AG04449 (cell line): ENCODE results near the gene IQSEC1.

Experiments used
- CTCF ChIA-PET: fragments of 350-600 bp; formaldehyde crosslinking; extraction: SDS; loops from one replicate; lab custom pipeline; 2021; ENCODE audit warnings: antibody characterized with exemption; lab: Yijun Ruan, JAX
- POLR2A ChIA-PET: fragments of 400-600, 350-600 bp; formaldehyde crosslinking; extraction: SDS; loops from one replicate; lab custom pipeline; 2020; ENCODE audit warnings: antibody characterized with exemption, inconsistent platforms; lab: Yijun Ruan, JAX
- DNase-seq: peaks from one replicate; pipeline ENCODE4 v3.0.0-alpha.2; 2010; ENCODE audit warnings: low read depth, low spot score
- H3K4me3 ChIP-seq: 2 replicates; pipeline ENCODE4 v1.5.1; 2011; ENCODE audit warnings: low read depth, mild to moderate bottlenecking, control low read depth, low read length
- CTCF ChIP-seq: IDR thresholded peaks from one replicate; pipeline ENCODE4 v1.5.1; 2011; ENCODE audit warnings: mild to moderate bottlenecking, moderate library complexity, low read length, control low read depth, inconsistent platforms; ENCODE audit not compliant: insufficient read depth; ENCODE audit errors: missing control alignments

IQSEC1 gene

GRCh38 chr3:12990306-12990705 is 82.9 kb downstream of the IQSEC1 start:
- ChIA-PET POLR2A (interaction anchor here (0.6 kb wide), 1 partner anchor 94 kb away, joined by 3 read pairs; no protein-coding TSS in a partner anchor), CTCF (interaction anchor here (0.9 to 3.5 kb wide), 10 partner anchors 9 to 123 kb away, joined by 3 to 28 read pairs (median 4); no protein-coding TSS in a partner anchor)
- no peak for DNase-seq
- TF ChIP-seq CTCF: no peak
- H3K4me3 ChIP-seq: no peak overlapping the region

GRCh38 chr3:12988728-12989454 is 84.3 kb downstream of the IQSEC1 start:
- CTCF ChIA-PET: interaction anchor here (0.7 to 3.5 kb wide), 11 partner anchors 9 to 133 kb away, joined by 3 to 28 read pairs (median 4); no protein-coding TSS in a partner anchor
- DNase-seq: no peak
- H3K4me3 ChIP-seq: no peak overlapping the region
- POLR2A ChIA-PET: interaction anchor here (0.6 to 1.1 kb wide), 2 partner anchors 15 to 85 kb away, joined by 3 read pairs; no protein-coding TSS in a partner anchor
- no peak for TF ChIP-seq CTCF

- POLR2A ChIA-PET: no interaction called here
- H3K4me3 ChIP-seq: no peak overlapping the region
- DNase-seq: no peak
- TF ChIP-seq CTCF: no peak
- CTCF ChIA-PET: interaction anchor here (1.1 to 3.5 kb wide), 3 partner anchors 8 to 96 kb away, joined by 3 to 28 read pairs (median 6); no protein-coding TSS in a partner anchor
These were observed 85.6 kb downstream of the IQSEC1 start for GRCh38 chr3:12987602-12988001.

GRCh38 chr3:12986986-12987385 is 86.2 kb downstream of the IQSEC1 start:
- DNase-seq: no peak
- no peak overlapping the region for H3K4me3 ChIP-seq
- TF ChIP-seq CTCF: no peak
- ChIA-PET POLR2A (no interaction called here), CTCF (interaction anchor here (0.6 to 9.4 kb wide), 6 partner anchors 10 to 119 kb away, joined by 3 to 93 read pairs (median 6); no protein-coding TSS in a partner anchor)

- DNase-seq: no peak
- CTCF ChIA-PET: interaction anchor here (0.6 to 9.4 kb wide), 6 partner anchors 10 to 119 kb away, joined by 3 to 93 read pairs (median 6); no protein-coding TSS in a partner anchor
- POLR2A ChIA-PET: no interaction called here
- no peak overlapping the region for H3K4me3 ChIP-seq
- no peak for TF ChIP-seq CTCF
These were observed 86.7 kb downstream of the IQSEC1 start for GRCh38 chr3:12986521-12986920.

GRCh38 chr3:12986031-12986430 is 87.2 kb downstream of the IQSEC1 start:
- no peak overlapping the region for H3K4me3 ChIP-seq
- TF ChIP-seq CTCF: no peak
- ChIA-PET POLR2A (no interaction called here), CTCF (interaction anchor here (1.0 to 9.4 kb wide), 8 partner anchors 9 to 118 kb away, joined by 3 to 93 read pairs (median 6); no protein-coding TSS in a partner anchor)
- no peak for DNase-seq
